Measurements from ENCODE around the gene STN1.

DNA sequence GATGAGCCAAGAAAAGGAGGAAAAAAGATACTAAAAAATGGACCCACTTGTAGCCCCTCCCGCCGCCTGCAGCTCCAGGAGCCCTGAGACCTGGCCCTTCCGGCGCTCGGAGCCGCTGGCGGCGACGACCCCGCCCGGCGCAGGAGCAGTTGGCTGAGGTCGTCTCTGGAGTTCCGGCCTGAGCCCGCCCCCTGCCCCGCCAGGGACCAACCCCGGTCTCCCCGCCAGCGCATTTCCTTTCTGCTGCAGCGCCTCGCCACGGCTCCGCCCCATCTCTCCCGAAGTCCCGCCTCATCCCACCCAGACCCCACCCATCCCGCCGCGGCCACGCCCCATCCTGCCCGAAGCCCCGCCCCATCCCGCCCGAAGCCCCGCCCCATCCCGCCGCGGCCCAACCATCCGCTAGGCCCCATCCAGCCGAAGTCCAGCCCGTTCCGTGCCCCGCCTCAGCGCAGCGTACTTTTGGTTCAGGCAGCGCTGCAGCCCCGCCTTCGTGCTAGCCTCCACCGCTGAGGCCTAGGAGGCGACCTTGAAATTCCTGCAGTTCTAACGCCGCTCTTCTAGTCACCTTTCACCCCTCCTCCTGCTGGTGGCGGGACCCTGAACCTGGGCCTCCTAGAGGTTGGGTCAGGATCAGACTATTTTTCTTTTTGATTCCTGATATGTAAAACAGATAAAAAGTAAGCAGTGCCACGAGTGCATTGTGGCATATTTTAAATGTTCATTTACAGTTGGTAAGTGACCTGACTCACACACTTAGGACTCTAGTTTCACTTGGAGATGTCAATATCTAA is at the start of gene STN1:
- TF ChIP-seq, protein P1, sequence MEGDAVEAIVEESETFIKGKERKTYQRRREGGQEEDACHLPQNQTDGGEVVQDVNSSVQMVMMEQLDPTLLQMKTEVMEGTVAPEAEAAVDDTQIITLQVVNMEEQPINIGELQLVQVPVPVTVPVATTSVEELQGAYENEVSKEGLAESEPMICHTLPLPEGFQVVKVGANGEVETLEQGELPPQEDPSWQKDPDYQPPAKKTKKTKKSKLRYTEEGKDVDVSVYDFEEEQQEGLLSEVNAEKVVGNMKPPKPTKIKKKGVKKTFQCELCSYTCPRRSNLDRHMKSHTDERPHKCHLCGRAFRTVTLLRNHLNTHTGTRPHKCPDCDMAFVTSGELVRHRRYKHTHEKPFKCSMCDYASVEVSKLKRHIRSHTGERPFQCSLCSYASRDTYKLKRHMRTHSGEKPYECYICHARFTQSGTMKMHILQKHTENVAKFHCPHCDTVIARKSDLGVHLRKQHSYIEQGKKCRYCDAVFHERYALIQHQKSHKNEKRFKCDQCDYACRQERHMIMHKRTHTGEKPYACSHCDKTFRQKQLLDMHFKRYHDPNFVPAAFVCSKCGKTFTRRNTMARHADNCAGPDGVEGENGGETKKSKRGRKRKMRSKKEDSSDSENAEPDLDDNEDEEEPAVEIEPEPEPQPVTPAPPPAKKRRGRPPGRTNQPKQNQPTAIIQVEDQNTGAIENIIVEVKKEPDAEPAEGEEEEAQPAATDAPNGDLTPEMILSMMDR (IDR thresholded peaks at IDR 0.05), result no peak
- TF ChIP-seq, protein P2, sequence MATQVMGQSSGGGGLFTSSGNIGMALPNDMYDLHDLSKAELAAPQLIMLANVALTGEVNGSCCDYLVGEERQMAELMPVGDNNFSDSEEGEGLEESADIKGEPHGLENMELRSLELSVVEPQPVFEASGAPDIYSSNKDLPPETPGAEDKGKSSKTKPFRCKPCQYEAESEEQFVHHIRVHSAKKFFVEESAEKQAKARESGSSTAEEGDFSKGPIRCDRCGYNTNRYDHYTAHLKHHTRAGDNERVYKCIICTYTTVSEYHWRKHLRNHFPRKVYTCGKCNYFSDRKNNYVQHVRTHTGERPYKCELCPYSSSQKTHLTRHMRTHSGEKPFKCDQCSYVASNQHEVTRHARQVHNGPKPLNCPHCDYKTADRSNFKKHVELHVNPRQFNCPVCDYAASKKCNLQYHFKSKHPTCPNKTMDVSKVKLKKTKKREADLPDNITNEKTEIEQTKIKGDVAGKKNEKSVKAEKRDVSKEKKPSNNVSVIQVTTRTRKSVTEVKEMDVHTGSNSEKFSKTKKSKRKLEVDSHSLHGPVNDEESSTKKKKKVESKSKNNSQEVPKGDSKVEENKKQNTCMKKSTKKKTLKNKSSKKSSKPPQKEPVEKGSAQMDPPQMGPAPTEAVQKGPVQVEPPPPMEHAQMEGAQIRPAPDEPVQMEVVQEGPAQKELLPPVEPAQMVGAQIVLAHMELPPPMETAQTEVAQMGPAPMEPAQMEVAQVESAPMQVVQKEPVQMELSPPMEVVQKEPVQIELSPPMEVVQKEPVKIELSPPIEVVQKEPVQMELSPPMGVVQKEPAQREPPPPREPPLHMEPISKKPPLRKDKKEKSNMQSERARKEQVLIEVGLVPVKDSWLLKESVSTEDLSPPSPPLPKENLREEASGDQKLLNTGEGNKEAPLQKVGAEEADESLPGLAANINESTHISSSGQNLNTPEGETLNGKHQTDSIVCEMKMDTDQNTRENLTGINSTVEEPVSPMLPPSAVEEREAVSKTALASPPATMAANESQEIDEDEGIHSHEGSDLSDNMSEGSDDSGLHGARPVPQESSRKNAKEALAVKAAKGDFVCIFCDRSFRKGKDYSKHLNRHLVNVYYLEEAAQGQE (IDR thresholded peaks at IDR 0.05; ENCODE audit: insufficient read depth in 1 of 2, low read depth in 2 of 2, low read length in 1 of 2), result no peak
- peak; percentile 97 for TF ChIP-seq POLR2AphosphoS5 (IDR thresholded peaks at IDR 0.05; ENCODE audit: low read depth, low read length)
